ENCODE results near the gene VKORC1L1. TPM values are rescaled to one million over a fixed set of nuclear protein-coding genes. Genes with fewer than 3 reads are reported as not detected.

Gene VKORC1L1
- total and polyA plus RNA-seq, 9 of the 15 experiments (the other 6 are each of a cell fraction or from before 2014, with no cell fraction given): 6.8 to 36.5 (median 19.3) TPM

DNA sequence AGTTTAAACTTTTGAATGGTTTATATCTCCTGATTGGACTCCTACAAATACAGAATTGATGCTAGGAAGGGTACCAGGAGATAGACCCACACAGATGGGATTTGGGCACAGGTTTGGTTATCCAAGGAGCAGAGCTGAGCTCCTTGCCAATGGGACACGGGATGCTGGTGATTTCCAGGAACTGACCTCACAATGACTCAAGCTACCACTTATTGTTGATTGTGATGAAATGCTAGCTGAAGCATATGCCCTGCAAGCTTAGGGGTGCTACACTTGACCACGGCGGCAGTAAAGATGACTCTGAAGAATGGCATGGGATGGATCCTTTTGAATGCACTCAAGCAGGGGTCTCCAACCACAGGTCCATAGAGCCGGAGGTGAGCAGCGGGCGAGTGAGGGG is 45.5 kb upstream of the VKORC1L1 start (continued):
- TF ChIP-seq, protein P1, sequence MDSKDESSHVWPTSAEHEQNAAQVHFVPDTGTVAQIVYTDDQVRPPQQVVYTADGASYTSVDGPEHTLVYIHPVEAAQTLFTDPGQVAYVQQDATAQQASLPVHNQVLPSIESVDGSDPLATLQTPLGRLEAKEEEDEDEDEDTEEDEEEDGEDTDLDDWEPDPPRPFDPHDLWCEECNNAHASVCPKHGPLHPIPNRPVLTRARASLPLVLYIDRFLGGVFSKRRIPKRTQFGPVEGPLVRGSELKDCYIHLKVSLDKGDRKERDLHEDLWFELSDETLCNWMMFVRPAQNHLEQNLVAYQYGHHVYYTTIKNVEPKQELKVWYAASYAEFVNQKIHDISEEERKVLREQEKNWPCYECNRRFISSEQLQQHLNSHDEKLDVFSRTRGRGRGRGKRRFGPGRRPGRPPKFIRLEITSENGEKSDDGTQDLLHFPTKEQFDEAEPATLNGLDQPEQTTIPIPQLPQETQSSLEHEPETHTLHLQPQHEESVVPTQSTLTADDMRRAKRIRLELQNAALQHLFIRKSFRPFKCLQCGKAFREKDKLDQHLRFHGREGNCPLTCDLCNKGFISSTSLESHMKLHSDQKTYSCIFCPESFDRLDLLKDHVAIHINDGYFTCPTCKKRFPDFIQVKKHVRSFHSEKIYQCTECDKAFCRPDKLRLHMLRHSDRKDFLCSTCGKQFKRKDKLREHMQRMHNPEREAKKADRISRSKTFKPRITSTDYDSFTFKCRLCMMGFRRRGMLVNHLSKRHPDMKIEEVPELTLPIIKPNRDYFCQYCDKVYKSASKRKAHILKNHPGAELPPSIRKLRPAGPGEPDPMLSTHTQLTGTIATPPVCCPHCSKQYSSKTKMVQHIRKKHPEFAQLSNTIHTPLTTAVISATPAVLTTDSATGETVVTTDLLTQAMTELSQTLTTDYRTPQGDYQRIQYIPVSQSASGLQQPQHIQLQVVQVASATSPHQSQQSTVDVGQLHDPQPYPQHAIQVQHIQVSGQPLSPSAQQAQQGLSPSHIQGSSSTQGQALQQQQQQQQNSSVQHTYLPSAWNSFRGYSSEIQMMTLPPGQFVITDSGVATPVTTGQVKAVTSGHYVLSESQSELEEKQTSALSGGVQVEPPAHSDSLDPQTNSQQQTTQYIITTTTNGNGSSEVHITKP (IDR thresholded peaks at IDR 0.05; ENCODE audit: partially characterized antibody): no peak

DNA sequence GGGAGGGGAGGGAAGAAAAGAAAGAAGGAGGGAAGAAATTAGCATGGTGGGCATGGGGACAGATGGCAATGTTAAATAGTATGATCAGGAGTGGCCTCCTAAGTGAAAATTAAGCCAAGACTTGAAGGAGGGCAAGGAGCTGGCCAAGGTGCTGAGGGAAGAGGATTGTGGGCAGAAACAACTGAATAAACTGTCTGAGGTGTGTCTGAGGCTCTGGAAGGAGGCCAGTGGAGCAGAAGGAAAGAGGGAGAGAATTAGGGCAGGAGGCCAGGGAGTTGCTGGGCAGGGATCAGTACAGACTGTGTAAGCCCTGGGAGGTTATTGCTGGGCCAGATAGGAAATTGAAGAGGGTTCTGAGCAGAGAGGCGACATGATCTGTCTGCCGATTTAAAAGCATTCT is 40.6 kb upstream of the VKORC1L1 start:
- H3K4me3 ChIP-seq: no peak overlapping the region
- POLR2A ChIA-PET: interaction anchor here (0.8 kb wide), 2 partner anchors 8 to 13 kb away, joined by 3 read pairs; no protein-coding TSS in a partner anchor
- H3K79me2 ChIP-seq (ENCODE audit: control insufficient read depth, insufficient read depth, low read length): no peaks in the 10 kb centered on the region
- no peak overlapping the region for H3K27ac ChIP-seq (ENCODE audit: extremely low read depth, low read depth, low read length)
- H3K4me2 ChIP-seq (ENCODE audit: insufficient read depth, low read length): no peak overlapping the region
- no peaks in the 10 kb centered on the region for H3K36me3 ChIP-seq (ENCODE audit: control insufficient read depth, insufficient read depth, low read length)
- CTCF ChIA-PET (ENCODE audit: low intra/inter-chr PET ratio): no interaction called here
- WGBS (ENCODE audit: insufficient coverage, low coverage, missing lambda C conversion rate): 64% methylated on average over 2 of the region's 2 CpGs
- DNase-seq (ENCODE audit: extremely low read depth in 1 of 4, low spot score in 3 of 4) (peak in 1 of 4 experiments; percentile 38), ATAC-seq (no peak), FAIRE-seq (peak; percentile 68)
- H3K4me1 ChIP-seq (replicated peaks in 1 of 2; ENCODE audit: control insufficient read depth in 2 of 2, insufficient read depth in 2 of 2, low read length in 2 of 2): no peaks in the 10 kb centered on the region
- no peaks in the 10 kb centered on the region for H4K20me1 ChIP-seq (replicated peaks; ENCODE audit: control insufficient read depth, insufficient read depth, low read length)
- no peak overlapping the region for H3K9ac ChIP-seq (ENCODE audit: insufficient read depth in 1 of 2, low read depth in 2 of 2, low read length in 2 of 2)
- BruUV-seq (replicated peaks): no TSS peak
- no peaks in the 10 kb centered on the region for H3K9me3 ChIP-seq (replicated peaks; ENCODE audit: control insufficient read depth, insufficient read depth, low read depth, low read length)
- H3K9me1 ChIP-seq (ENCODE audit: control insufficient read depth, insufficient read depth, low read length): no peaks in the 10 kb centered on the region
- no peak overlapping the region for H2AFZ ChIP-seq (ENCODE audit: low read depth, low read length)
- H3K27me3 ChIP-seq (ENCODE audit: control insufficient read depth in 2 of 2, insufficient read depth in 2 of 2, low read length in 2 of 2): no peaks in the 10 kb centered on the region
- intact Hi-C loops (cut with micrococcal nuclease) (no loop called here), in situ Hi-C loops (cut with MboI) (no loop called here)
- TF ChIP-seq, protein P2, sequence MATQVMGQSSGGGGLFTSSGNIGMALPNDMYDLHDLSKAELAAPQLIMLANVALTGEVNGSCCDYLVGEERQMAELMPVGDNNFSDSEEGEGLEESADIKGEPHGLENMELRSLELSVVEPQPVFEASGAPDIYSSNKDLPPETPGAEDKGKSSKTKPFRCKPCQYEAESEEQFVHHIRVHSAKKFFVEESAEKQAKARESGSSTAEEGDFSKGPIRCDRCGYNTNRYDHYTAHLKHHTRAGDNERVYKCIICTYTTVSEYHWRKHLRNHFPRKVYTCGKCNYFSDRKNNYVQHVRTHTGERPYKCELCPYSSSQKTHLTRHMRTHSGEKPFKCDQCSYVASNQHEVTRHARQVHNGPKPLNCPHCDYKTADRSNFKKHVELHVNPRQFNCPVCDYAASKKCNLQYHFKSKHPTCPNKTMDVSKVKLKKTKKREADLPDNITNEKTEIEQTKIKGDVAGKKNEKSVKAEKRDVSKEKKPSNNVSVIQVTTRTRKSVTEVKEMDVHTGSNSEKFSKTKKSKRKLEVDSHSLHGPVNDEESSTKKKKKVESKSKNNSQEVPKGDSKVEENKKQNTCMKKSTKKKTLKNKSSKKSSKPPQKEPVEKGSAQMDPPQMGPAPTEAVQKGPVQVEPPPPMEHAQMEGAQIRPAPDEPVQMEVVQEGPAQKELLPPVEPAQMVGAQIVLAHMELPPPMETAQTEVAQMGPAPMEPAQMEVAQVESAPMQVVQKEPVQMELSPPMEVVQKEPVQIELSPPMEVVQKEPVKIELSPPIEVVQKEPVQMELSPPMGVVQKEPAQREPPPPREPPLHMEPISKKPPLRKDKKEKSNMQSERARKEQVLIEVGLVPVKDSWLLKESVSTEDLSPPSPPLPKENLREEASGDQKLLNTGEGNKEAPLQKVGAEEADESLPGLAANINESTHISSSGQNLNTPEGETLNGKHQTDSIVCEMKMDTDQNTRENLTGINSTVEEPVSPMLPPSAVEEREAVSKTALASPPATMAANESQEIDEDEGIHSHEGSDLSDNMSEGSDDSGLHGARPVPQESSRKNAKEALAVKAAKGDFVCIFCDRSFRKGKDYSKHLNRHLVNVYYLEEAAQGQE (IDR thresholded peaks at IDR 0.05; ENCODE audit: borderline replicate concordance): peak; percentile 96
- TF ChIP-seq, protein P2 (CRISPR knock-in tag; IDR thresholded peaks at IDR 0.05; ENCODE audit: low read depth): peak; percentile 81; the same call in 1 of the 2 replicates
- TF ChIP-seq, protein P3, sequence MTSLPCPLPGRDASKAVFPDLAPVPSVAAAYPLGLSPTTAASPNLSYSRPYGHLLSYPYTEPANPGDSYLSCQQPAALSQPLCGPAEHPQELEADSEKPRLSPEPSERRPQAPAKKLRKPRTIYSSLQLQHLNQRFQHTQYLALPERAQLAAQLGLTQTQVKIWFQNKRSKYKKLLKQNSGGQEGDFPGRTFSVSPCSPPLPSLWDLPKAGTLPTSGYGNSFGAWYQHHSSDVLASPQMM (CRISPR knock-in tag; IDR thresholded peaks at IDR 0.05): no peak
- TF ChIP-seq ZNF121 (CRISPR knock-in tag; conservative IDR thresholded peaks at IDR 0.05) (no peak), ZNF766 (CRISPR knock-in tag; conservative IDR thresholded peaks at IDR 0.05) (no peak), CHD1 (IDR thresholded peaks at IDR 0.05; ENCODE audit: low read length) (no peak), MTA1 (IDR thresholded peaks at IDR 0.05; ENCODE audit: borderline replicate concordance) (no peak)
